H1 (cell line): ENCODE results near the gene ZMAT5. TPM values are rescaled to one million over a fixed set of nuclear protein-coding genes. Genes with fewer than 3 reads are reported as not detected.

Experiments
- CTCF ChIA-PET: fragments of 300-600 bp; sonication (Branson Sonifier 250); formaldehyde crosslinking; loops from one replicate; lab custom pipeline; 2021; ENCODE audit not compliant: partially characterized antibody; lab: Charles Lee
- POLR2A ChIA-PET: fragments of 300-600 bp; sonication (Branson Sonifier 250); formaldehyde crosslinking; loops from one replicate; lab custom pipeline; 2021; ENCODE audit warnings: inconsistent platforms; ENCODE audit not compliant: partially characterized antibody; lab: Charles Lee
- DNase-seq, 2 experiments: peaks; one replicate each; pipeline versions ENCODE4 v3.0.0 to v3.0.0-alpha.2; 2010 to 2022; ENCODE audit warnings: low spot score in 2 of 2, low read depth in 1 of 2, mixed read lengths in 1 of 2
- FAIRE-seq: peaks from 2 replicates; lab custom pipeline; 2011; peaks lifted over from hg19 to GRCh38; lab: Jason Lieb, UNC
- H2AFZ ChIP-seq: 2 replicates; pipeline ENCODE4 v1.8.1; 2012; ENCODE audit warnings: low read length, inconsistent platforms
- H2AK5ac ChIP-seq: 2 replicates; pipeline ENCODE4 v1.6.1; 2013; ENCODE audit warnings: low read depth, low read length
- H2BK120ac ChIP-seq: replicated peaks from 2 replicates; pipeline ENCODE3; 2013; ENCODE audit warnings: low read depth, low read length, inconsistent platforms
- H2BK12ac ChIP-seq: 2 replicates; pipeline ENCODE4 v1.6.1; 2013; ENCODE audit warnings: low read depth, low read length
- H2BK15ac ChIP-seq: 2 replicates; pipeline ENCODE4 v1.6.1; 2013; ENCODE audit warnings: low read length
- H2BK20ac ChIP-seq: 2 replicates; pipeline ENCODE4 v1.6.1; 2013; ENCODE audit warnings: low read length
- H2BK5ac ChIP-seq: 2 replicates; pipeline ENCODE4 v1.6.1; 2013; ENCODE audit warnings: low read depth, low read length
- H3K14ac ChIP-seq: 2 replicates; pipeline ENCODE4 v1.6.1; 2013; ENCODE audit warnings: inconsistent platforms; ENCODE audit not compliant: insufficient read length
- H3K18ac ChIP-seq: 2 replicates; pipeline ENCODE4 v1.6.1; 2013; ENCODE audit warnings: low read length; ENCODE audit errors: extremely low read depth
- H3K23ac ChIP-seq: 2 replicates; pipeline ENCODE4 v1.6.1; 2013; ENCODE audit warnings: inconsistent platforms; ENCODE audit not compliant: insufficient read length
- H3K23me2 ChIP-seq: 2 replicates; pipeline ENCODE4 v1.6.1; 2013; ENCODE audit warnings: low read depth, low read length
- H3K27ac ChIP-seq: 2 replicates; pipeline ENCODE4 v1.6.1; 2011; ENCODE audit warnings: low read depth, low read length, inconsistent platforms
- H3K27me3 ChIP-seq, 4 experiments: replicated peaks in 1 of 4; 1 replicate in 1 of 4; 2 replicates in 3 of 4; pipeline versions ENCODE4 v1.6.1 to v1.8.1; 2011 to 2013; ENCODE audit warnings: low read length in 3 of 4, mild to moderate bottlenecking in 3 of 4, inconsistent platforms in 2 of 4, mixed read lengths in 2 of 4, moderate library complexity in 1 of 4; ENCODE audit not compliant: control insufficient read depth in 3 of 4, insufficient read depth in 3 of 4; ENCODE audit errors: extremely low read depth in 1 of 4
- H3K36me3 ChIP-seq, 4 experiments: 2 replicates each; pipeline versions ENCODE4 v1.6.1 to v1.8.1; 2011 to 2013; ENCODE audit warnings: mild to moderate bottlenecking in 4 of 4, low read length in 3 of 4, moderate library complexity in 2 of 4, control low read depth in 1 of 4, inconsistent platforms in 1 of 4; ENCODE audit not compliant: insufficient read depth in 4 of 4, control insufficient read depth in 2 of 4
- H3K4ac ChIP-seq: replicated peaks from 2 replicates; pipeline ENCODE3; 2013; ENCODE audit warnings: low read length, low read depth, mixed read lengths, inconsistent platforms; ENCODE audit not compliant: insufficient read length
- H3K4me1 ChIP-seq, 4 experiments: replicated peaks in 1 of 4; 1 replicate in 1 of 4; 2 replicates in 3 of 4; pipeline versions ENCODE4 v1.6.1 to v1.8.1; 2011 to 2013; ENCODE audit warnings: low read length in 3 of 4, inconsistent platforms in 2 of 4, mixed read lengths in 1 of 4; ENCODE audit not compliant: insufficient read depth in 4 of 4, control insufficient read depth in 3 of 4
- H3K4me2 ChIP-seq, 2 experiments: 2 replicates each; pipeline versions ENCODE4 v1.6.1 to v1.8.1; 2011 to 2013; ENCODE audit warnings: low read depth in 2 of 2, low read length in 2 of 2, control low read depth in 1 of 2, inconsistent platforms in 1 of 2, mild to moderate bottlenecking in 1 of 2; ENCODE audit not compliant: insufficient read depth in 1 of 2
- H3K4me3 ChIP-seq, 4 experiments: fragments of 200-600, 300-600 bp in 1 of 4; sonication (generic), shearing (Covaris generic), sonication (Bioruptor Twin) in 1 of 4; 2 replicates each; pipeline versions ENCODE4 v1.5.1 to v1.8.1; 2011 to 2016; ENCODE audit warnings: low read length in 4 of 4, low read depth in 3 of 4, control low read depth in 2 of 4, inconsistent platforms in 2 of 4, mild to moderate bottlenecking in 2 of 4, mixed read lengths in 1 of 4, moderate library complexity in 1 of 4; ENCODE audit not compliant: insufficient read depth in 2 of 4; ENCODE audit errors: extremely low read depth in 1 of 4
- H3K56ac ChIP-seq: replicated peaks from 2 replicates; pipeline ENCODE3; 2013; ENCODE audit warnings: low read depth, mild to moderate bottlenecking, mixed read lengths, low read length, inconsistent platforms; ENCODE audit not compliant: insufficient read length
- H3K79me1 ChIP-seq: 2 replicates; pipeline ENCODE4 v1.6.1; 2013; ENCODE audit warnings: low read depth, low read length, control low read depth
- H3K79me2 ChIP-seq, 2 experiments: 2 replicates each; pipeline versions ENCODE4 v1.6.1 to v1.8.1; 2012 to 2013; ENCODE audit warnings: low read length in 2 of 2, mild to moderate bottlenecking in 2 of 2, inconsistent platforms in 1 of 2; ENCODE audit not compliant: insufficient read depth in 2 of 2, control insufficient read depth in 1 of 2
- H3K9ac ChIP-seq, 4 experiments: replicated peaks in 1 of 4; 1 replicate in 1 of 4; 2 replicates in 3 of 4; pipeline versions ENCODE4 v1.6.1 to v1.8.1; 2011 to 2013; ENCODE audit warnings: low read depth in 3 of 4, low read length in 3 of 4, control low read depth in 2 of 4, mild to moderate bottlenecking in 2 of 4, moderate library complexity in 2 of 4, inconsistent platforms in 1 of 4; ENCODE audit errors: extremely low read depth in 1 of 4
- H3K9me3 ChIP-seq, 2 experiments: 2 replicates each; pipeline versions ENCODE4 v1.6.1 to v1.8.1; 2012 to 2013; ENCODE audit warnings: mild to moderate bottlenecking in 2 of 2, moderate library complexity in 2 of 2, control low read depth in 1 of 2, inconsistent platforms in 1 of 2, low read depth in 1 of 2, low read length in 1 of 2, mixed read lengths in 1 of 2; ENCODE audit not compliant: insufficient read depth in 2 of 2
- H4K20me1 ChIP-seq, 2 experiments: replicated peaks in 1 of 2; 2 replicates each; pipeline versions ENCODE3 to v1.8.1; 2011 to 2013; ENCODE audit warnings: inconsistent platforms in 2 of 2, low read length in 2 of 2, mild to moderate bottlenecking in 1 of 2; ENCODE audit not compliant: insufficient read depth in 2 of 2, control insufficient read depth in 1 of 2
- H4K5ac ChIP-seq: 2 replicates; pipeline ENCODE4 v1.6.1; 2013; ENCODE audit warnings: low read length, low read depth, mixed read lengths, inconsistent platforms; ENCODE audit not compliant: insufficient read length
- H4K8ac ChIP-seq: 2 replicates; pipeline ENCODE4 v1.8.0; 2013; ENCODE audit warnings: mild to moderate bottlenecking, moderate library complexity, low read length, inconsistent platforms; ENCODE audit not compliant: insufficient read depth; ENCODE audit errors: extremely low read depth
- H4K91ac ChIP-seq: replicated peaks from 2 replicates; pipeline ENCODE3; 2013; ENCODE audit warnings: low read length, mixed read lengths, inconsistent platforms; ENCODE audit not compliant: insufficient read length
- KDM4A ChIP-seq: IDR thresholded peaks from one replicate; pipeline ENCODE4 v1.7.1; 2012; ENCODE audit warnings: low read depth, mild to moderate bottlenecking, moderate library complexity, low read length, inconsistent platforms; ENCODE audit not compliant: severe bottlenecking
- WGBS, 2 experiments: shearing (Covaris generic) in 1 of 2; methylation state at CpG; one replicate each; pipeline versions ENCODE4 v1.1.6 to v1.1.7; 2013 to 2015; ENCODE audit warnings: low lambda C conversion rate in 2 of 2, mixed read lengths in 2 of 2, inconsistent platforms in 1 of 2, low coverage in 1 of 2, missing lambda C conversion rate in 1 of 2; ENCODE audit not compliant: insufficient replicate concordance in 2 of 2, insufficient coverage in 1 of 2, insufficient read length in 1 of 2; ENCODE audit errors: extremely low coverage in 1 of 2, missing lambda C conversion rate in 1 of 2; 5-methylcytosine and 5-hydroxymethylcytosine counted together
- polyA plus RNA-seq, 7 experiments: library from polyadenylated mRNA; depleted of rRNA in 3 of 7; stranded (reverse) in 5 of 7; unstranded in 2 of 7; fragments of >200 nt in 5 of 7; fragments of 200-250 nt in 2 of 7; gene quantifications; 1 replicate in 5 of 7; 2 replicates in 1 of 7; 4 replicates in 1 of 7; pipeline versions ENCODE4 v1.2.1 to v1.2.3, GENCODE V29; 2011 to 2013; ENCODE audit warnings: missing spikeins in 2 of 7, mixed read lengths in 2 of 7
- total RNA-seq: library from RNA; stranded (reverse); fragmentation: NEBNext Ultra II Directional; extraction: Animal tissue kit (Norgen Biotek cat#: 25700); gene quantifications from 2 replicates; pipeline ENCODE4 v1.2.1, GENCODE V29; 2021

ZMAT5 gene
- total and polyA plus RNA-seq, 2 of the 8 experiments (the other 6 are each of a cell fraction or from before 2014, with no cell fraction given), result 14.0 to 38.3 TPM

- peaks cover 0 to 3% of the 10 kb centered on the region in 2 experiments for H4K20me1 ChIP-seq
- no peaks in the 10 kb centered on the region for H3K9me3 ChIP-seq
- POLR2A ChIA-PET, result no interaction called here
These were observed 26.6 kb upstream of the ZMAT5 start for GRCh38 chr22:29793396-29793795.

More at GRCh38 chr22:29793396-29793795, 26.6 kb upstream of the ZMAT5 start:
- H2AFZ ChIP-seq, result no peak overlapping the region
- no peak for TF ChIP-seq KDM4A
- TF ChIP-seq, all 59 proteins: peak for 0
- Histone ChIP-seq H2BK15ac (no peak overlapping the region), H3K23me2 (no peaks in the 10 kb centered on the region), H2AK5ac (no peak overlapping the region), H3K14ac (no peak overlapping the region), H3K9ac (no peak overlapping the region), H3K4me2 (no peak overlapping the region), H4K91ac (no peak overlapping the region), H3K36me3 (peaks cover 0 to 39% (median 5%) of the 10 kb centered on the region in 4 experiments; a peak in 5 of 8 replicates), H3K79me1 (no peaks in the 10 kb centered on the region), H3K27me3 (no peaks in the 10 kb centered on the region), H3K18ac (no peak overlapping the region), H3K4me1 (no peaks in the 10 kb centered on the region), H2BK20ac (no peak overlapping the region), H4K8ac (no peak overlapping the region), H3K27ac (no peak overlapping the region), H3K79me2 (no peaks in the 10 kb centered on the region), H3K4ac (no peak overlapping the region), H2BK12ac (no peak overlapping the region), H4K5ac (no peak overlapping the region), H3K23ac (no peak overlapping the region), H3K56ac (no peak overlapping the region), H2BK5ac (no peak overlapping the region), H3K4me3 (no peak overlapping the region), H2BK120ac (no peak overlapping the region)
- WGBS, 2 experiments, result 93% methylated on average over 9 of the region's 17 CpGs; no CpG with 5 or more reads in 1 of the 2 experiments
- FAIRE-seq, result no peak
- CTCF ChIA-PET, result interaction anchor here (1.1 kb wide), 1 partner anchor 19 kb away, joined by 3 read pairs; no protein-coding TSS in a partner anchor
- no peak for DNase-seq
